ENCODE data around the gene CLTA.
"Not testable (repeated sequence)": the region's sequence is repeated elsewhere in the genome, so short reads cannot be mapped to it uniquely, and the experiment has no call there.

Gene CLTA

DNA sequence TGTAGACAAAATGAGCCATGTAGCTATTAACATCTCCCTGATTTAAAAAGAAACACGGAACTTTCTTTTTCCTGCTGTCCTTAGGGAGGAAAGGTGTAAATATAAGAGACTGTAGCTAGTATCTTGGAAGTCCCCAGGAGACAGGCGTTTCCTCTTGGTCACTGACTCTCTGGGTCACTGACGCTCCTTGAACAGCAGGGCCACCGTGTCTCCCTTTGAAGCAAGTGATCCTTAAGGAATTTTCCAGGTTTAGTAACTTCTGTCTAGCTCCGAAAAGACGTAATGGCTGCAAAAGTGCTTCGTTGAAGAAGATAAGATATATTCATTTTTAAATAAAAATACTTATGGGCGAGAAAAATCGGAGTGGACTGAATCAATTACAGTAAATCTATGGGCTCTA is 745 bp upstream of the CLTA start:
- no peak for DNase-seq (ENCODE audit: low read depth in 2 of 2)

DNA sequence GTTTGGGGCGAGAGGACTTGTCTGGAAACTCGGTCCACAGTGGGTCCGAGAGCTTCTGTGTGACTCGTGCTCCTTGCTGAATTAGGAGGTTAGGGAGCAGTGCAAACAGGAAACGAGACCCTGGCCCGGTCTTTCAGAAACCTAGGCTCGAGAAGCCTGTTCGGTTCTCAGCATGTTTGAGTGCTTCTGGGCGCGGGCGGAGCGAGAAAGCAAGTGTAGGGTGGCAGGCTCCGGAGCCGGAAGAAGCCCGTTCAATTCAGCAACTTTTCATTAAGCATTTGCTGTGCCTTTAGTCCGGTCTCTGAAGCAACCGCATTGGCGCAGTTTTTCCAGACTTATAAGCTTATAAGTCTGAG is 547 bp downstream of the CLTA start:
- DNase-seq (ENCODE audit: low read depth in 2 of 2), result peak; percentile 16 to 28

GRCh38 chr9:36191686-36192085 is 965 bp downstream of the CLTA start:
- no peak for DNase-seq (ENCODE audit: low read depth in 2 of 2)

- no peak for DNase-seq (ENCODE audit: low read depth in 2 of 2)
Measured at GRCh38 chr9:36192196-36192595, 1.5 kb downstream of the CLTA start.

GRCh38 chr9:36193023-36193422 is 2.3 kb downstream of the CLTA start:
- no peak for DNase-seq (ENCODE audit: low read depth in 2 of 2)

GRCh38 chr9:36194326-36195000 is 3.7 kb downstream of the CLTA start:
- DNase-seq (ENCODE audit: low read depth in 2 of 2), result no peak

- DNase-seq (ENCODE audit: low read depth in 2 of 2), result no peak
Measured at GRCh38 chr9:36204906-36205547, 14.3 kb downstream of the CLTA start.

DNA sequence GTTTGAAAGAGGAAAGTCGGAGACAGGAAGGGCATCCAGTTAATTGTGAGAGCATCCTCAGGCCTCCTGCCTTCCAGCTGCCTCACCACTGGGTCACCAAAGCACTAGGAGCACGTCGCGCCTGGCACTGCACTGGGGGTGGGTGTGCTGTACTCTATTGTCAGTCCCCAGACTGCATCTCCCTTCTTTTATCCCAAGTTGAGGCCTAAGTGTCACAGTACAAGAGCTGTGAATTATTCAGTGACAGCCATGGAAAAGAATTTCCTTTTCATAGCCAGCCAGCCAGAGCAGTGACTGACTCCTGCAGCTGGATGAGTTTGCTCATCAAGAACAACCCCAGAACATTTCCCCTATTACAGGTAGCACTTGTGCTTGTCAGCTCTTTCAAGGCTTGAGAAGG is 16.3 kb downstream of the CLTA start:
- DNase-seq (ENCODE audit: low read depth in 2 of 2), result no peak

DNA sequence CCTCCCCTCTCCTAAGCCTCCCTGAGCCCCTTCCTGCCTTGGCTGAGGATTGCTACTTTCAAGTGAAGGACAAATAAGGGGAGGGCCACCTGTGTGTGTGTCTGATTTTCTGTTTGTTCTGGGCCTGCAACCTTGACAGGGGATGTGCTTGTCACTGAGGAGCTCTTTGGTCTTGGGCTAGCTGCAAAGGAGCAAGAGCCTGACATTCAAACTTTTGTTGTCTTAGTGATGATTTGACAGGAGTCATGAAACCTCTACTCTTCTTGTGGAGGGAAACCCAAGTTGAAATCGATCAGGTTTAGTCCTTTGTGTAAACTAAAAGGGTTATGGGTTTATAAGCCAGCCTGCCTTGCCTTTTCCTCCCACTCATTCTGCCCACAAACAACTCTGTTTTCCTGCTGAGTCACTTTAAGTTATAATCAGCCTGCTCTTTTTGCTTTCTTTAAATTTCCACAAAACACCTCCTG is 16.9 kb downstream of the CLTA start:
- no peak for DNase-seq (ENCODE audit: low read depth in 2 of 2)

DNA sequence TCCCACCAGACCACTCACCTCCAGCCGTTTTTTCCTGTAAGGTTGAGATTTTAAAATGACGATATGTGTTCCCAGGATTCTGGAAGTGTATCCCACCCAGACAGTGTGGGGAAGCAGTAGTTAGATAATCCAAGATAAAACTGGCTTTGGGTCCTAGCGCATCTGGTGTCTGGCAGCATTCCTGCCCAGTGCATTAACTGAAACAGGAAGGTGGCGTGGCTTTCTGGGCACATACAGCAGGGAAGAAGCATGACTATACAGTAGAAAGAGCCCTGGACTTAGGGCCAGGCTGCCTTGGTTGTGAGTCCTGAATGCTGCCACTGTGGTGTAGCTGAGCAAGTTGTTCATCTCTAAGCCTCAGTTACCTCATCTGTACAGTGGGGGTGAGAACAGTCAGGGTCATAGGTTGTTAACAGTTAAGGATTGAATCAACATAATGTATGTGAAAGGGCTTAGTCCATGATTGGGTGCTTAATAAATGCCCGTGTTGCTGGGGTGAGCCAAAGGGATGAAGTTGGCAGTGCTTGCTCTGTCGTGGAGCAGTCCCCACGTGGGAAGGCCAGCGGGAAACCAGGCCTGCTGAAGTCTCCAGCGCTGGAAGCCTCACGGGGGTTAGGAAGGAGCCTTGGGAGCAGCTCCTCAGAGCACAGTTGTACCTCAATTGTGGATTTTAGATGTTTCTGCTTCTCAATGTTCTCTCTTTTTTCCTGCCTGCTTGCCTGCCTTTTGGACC is 18.0 kb downstream of the CLTA start:
- DNase-seq (ENCODE audit: low read depth in 2 of 2), result no peak

GRCh38 chr9:36210722-36211121 is 20.0 kb downstream of the CLTA start:
- no peak for DNase-seq (ENCODE audit: low read depth in 2 of 2)

DNA sequence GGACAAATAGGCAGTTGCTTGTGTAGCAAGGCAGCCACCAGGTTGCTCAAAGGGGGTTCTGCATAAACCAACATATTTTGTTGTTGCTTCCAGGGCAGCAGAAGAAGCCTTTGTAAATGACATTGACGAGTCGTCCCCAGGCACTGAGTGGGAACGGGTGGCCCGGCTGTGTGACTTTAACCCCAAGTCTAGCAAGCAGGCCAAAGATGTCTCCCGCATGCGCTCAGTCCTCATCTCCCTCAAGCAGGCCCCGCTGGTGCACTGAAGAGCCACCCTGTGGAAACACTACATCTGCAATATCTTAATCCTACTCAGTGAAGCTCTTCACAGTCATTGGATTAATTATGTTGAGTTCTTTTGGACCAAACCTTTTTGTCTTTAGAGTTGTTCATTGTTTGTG is 20.8 kb downstream of the CLTA start:
- no peak for DNase-seq (ENCODE audit: low read depth in 2 of 2)

DNA sequence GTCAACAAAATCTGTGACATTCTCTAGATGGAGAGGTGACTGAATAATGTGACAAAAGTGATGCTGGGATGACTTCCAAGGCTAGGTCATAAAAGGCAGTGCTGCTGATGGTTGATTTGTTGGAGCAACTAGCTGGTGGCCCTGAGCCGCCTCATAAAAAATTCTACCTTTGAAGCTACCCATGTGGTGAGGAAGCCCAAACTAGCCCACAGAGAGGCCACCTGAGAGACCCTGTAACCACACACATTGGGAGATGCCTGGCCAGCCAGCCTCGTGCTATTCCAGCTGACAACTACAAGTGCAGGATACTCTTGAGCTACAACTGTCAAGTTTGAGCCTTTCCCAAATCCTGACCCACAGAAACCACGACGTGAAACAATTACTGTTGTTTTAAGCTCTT is 22.7 kb downstream of the CLTA start:
- no peak for DNase-seq (ENCODE audit: low read depth in 2 of 2)

GRCh38 chr9:36213989-36214388 is 23.3 kb downstream of the CLTA start:
- DNase-seq (ENCODE audit: low read depth in 2 of 2), result no peak

DNA sequence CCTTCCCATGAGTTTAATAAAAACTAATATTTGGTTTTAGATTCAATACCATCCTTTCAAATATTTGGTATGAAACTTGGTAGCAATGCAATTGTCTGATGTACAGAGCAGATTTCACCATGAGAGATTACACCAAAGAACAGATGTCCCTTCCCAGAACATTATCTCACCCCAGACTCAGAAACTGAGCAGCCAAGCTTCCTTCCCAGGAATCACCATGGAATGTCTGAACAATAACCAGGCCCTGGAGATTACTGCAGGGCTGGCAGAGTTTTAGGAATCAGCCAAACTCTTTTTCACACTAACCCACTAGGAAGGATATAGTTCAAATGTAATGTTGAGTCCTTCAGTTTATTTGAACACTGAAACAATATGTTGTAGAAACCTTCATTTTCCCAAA is 23.9 kb downstream of the CLTA start:
- no peak for DNase-seq (ENCODE audit: low read depth in 2 of 2)

GRCh38 chr9:36217256-36217968 is 26.7 kb downstream of the CLTA start:
- DNase-seq (ENCODE audit: low read depth in 2 of 2), result no peak

DNA sequence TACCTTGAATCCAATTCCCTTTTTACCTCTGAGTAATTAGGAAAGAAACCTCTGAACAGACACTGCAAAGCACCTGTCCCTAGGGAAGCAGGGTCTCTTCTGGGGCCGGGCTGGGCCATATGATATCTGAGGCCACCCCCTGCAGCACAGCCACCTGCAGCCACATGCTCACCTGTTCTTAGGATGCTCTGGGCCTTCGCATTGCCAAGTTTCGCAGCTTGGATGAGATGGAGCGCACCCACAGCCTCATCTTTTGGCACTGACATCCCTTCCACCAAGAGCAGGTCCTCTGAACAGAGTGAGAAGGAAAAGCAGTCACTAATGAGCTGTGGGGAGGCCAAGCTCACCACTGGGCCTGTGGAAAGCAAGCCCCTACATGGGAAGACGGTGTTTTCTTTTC is 27.3 kb downstream of the CLTA start:
- DNase-seq (ENCODE audit: low read depth in 2 of 2), result no peak

GRCh38 chr9:36218411-36218901 is 27.7 kb downstream of the CLTA start:
- DNase-seq (ENCODE audit: low read depth in 2 of 2), result no peak

DNA sequence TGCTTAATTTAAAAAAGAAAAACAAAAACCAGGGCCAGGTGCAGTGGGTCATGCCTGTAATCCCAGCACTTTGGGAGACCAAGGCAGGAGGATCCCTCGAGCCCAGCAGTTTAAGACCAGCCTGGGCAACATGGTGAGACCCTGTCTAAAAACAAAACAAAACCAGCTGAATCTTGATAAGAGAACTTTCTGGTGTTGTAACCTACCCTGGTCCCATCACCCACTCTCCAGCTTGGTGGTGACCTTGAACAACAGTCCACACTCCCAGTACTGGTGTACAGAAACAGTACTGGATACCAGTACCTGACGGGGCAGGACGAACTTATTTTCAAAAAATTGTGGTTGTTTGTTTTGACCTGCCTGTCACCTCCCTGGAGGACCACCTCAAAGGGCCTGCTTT is 30.9 kb downstream of the CLTA start:
- DNase-seq (ENCODE audit: low read depth in 2 of 2), result no peak

DNA sequence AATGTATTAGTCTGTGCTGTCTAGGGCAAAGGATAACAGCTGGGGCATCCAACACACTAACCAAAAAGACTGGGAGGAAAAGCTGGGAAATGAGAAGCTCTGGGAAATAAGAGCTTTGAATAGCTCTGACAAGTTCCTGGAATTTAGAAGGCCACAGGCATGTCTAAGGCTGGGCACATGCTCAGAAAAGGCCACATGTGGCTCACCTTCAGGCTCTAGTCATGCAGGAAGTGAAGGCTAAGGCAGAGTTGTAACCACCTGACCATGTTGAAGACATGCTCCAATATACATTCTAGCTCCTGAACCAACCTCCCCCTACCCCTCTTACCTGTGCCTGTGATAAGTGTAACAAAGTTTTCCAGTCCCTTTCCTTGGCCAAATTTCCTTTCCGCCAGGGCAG is 31.7 kb downstream of the CLTA start:
- DNase-seq (ENCODE audit: low read depth in 2 of 2), result no peak

DNA sequence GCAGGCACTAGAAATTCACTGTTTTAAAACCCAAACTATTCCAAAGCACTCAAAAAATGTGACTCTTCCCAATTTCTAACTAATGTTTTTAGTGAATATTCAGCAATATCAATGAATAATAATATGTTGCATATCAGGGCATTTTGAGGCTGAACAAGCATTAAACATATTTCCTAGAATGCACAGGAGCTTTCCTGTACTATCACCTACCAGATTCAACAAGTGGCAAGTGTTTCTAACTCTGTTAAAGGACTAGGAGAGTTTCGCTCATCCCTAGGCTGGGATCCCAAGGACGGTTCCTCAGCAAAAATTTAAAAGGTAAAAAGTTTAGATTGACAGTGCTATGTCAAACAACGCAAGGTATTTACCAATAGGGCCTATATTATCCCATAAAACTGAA is 46.5 kb downstream of the CLTA start:
- no peak for DNase-seq (ENCODE audit: low read depth in 2 of 2)

- DNase-seq (ENCODE audit: low read depth in 2 of 2), result not testable (repeated sequence)
Measured at GRCh38 chr9:36239205-36239604, 48.5 kb downstream of the CLTA start.
